DND-41 (cell line): ENCODE data around the gene AFF3.

Source experiments
- EZH2 ChIP-seq: IDR thresholded peaks from 3 replicates; pipeline ENCODE4 v1.6.1; 2012; ENCODE audit warnings: borderline replicate concordance, low read depth, mild to moderate bottlenecking, moderate library complexity, low read length, inconsistent platforms; ENCODE audit not compliant: severe bottlenecking
- TF ChIP-seq, protein P1 (sequence below): IDR thresholded peaks from 2 replicates; pipeline ENCODE4 v1.5.1; 2012; ENCODE audit warnings: borderline replicate concordance, low read length, moderate library complexity, mild to moderate bottlenecking; ENCODE audit not compliant: poor library complexity, severe bottlenecking; ENCODE audit errors: extremely low read depth

- TF ChIP-seq EZH2 = no peak
- TF ChIP-seq, protein P1, sequence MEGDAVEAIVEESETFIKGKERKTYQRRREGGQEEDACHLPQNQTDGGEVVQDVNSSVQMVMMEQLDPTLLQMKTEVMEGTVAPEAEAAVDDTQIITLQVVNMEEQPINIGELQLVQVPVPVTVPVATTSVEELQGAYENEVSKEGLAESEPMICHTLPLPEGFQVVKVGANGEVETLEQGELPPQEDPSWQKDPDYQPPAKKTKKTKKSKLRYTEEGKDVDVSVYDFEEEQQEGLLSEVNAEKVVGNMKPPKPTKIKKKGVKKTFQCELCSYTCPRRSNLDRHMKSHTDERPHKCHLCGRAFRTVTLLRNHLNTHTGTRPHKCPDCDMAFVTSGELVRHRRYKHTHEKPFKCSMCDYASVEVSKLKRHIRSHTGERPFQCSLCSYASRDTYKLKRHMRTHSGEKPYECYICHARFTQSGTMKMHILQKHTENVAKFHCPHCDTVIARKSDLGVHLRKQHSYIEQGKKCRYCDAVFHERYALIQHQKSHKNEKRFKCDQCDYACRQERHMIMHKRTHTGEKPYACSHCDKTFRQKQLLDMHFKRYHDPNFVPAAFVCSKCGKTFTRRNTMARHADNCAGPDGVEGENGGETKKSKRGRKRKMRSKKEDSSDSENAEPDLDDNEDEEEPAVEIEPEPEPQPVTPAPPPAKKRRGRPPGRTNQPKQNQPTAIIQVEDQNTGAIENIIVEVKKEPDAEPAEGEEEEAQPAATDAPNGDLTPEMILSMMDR = no peak
Measured at GRCh38 chr2:100137318-100137717, 5.1 kb downstream of the AFF3 start.
